ENCODE data around the gene AEBP1. TPM values are rescaled to one million over a fixed set of nuclear protein-coding genes. Genes with fewer than 3 reads are reported as not detected.

The AEBP1 gene
- total RNA-seq, 1 donor: 148 TPM

- no peak overlapping the region for H3K4me3 ChIP-seq (ENCODE audit: low read depth, low read length)
- no peak for TF ChIP-seq CTCF (IDR thresholded peaks at IDR 0.05; ENCODE audit: insufficient read depth, low read depth, low read length)
These were observed 5.8 kb downstream of the AEBP1 start for GRCh38 chr7:44109991-44110390.

GRCh38 chr7:44110719-44111635, 6.8 kb downstream of the AEBP1 start:
- DNase-seq (ENCODE audit: low read depth): no peak
- H3K4me3 ChIP-seq (ENCODE audit: low read depth, low read length): no peak overlapping the region
- no peak for TF ChIP-seq CTCF (IDR thresholded peaks at IDR 0.05; ENCODE audit: insufficient read depth, low read depth, low read length)

More at GRCh38 chr7:44109991-44110390, 5.8 kb downstream of the AEBP1 start:
- no peak for DNase-seq (ENCODE audit: low read depth)

- no peak overlapping the region for H3K4me3 ChIP-seq (ENCODE audit: low read depth, low read length)
- no peak for TF ChIP-seq CTCF (IDR thresholded peaks at IDR 0.05; ENCODE audit: insufficient read depth, low read depth, low read length)
- DNase-seq (ENCODE audit: low read depth): no peak
These were observed 7.6 kb downstream of the AEBP1 start for GRCh38 chr7:44111761-44112160.

GRCh38 chr7:44112231-44112996, 8.3 kb downstream of the AEBP1 start:
- no peak overlapping the region for H3K4me3 ChIP-seq (ENCODE audit: low read depth, low read length)
- TF ChIP-seq CTCF (IDR thresholded peaks at IDR 0.05; ENCODE audit: insufficient read depth, low read depth, low read length): no peak
- DNase-seq (ENCODE audit: low read depth): no peak

GRCh38 chr7:44112997-44113763, 9.0 kb downstream of the AEBP1 start:
- no peak for TF ChIP-seq CTCF (IDR thresholded peaks at IDR 0.05; ENCODE audit: insufficient read depth, low read depth, low read length)

GRCh38 chr7:44113764-44114354, 9.7 kb downstream of the AEBP1 start:
- no peak for TF ChIP-seq CTCF (IDR thresholded peaks at IDR 0.05; ENCODE audit: insufficient read depth, low read depth, low read length)
- H3K4me3 ChIP-seq (ENCODE audit: low read depth, low read length): no peak overlapping the region
- no peak for DNase-seq (ENCODE audit: low read depth)

More at GRCh38 chr7:44112997-44113763, 9.0 kb downstream of the AEBP1 start:
- no peak overlapping the region for H3K4me3 ChIP-seq (ENCODE audit: low read depth, low read length)
- no peak for DNase-seq (ENCODE audit: low read depth)
